Placental epithelial cell (primary cell): ENCODE measurements around the gene RND1. TPM values are rescaled to one million over a fixed set of nuclear protein-coding genes. Genes with fewer than 3 reads are reported as not detected.

Source experiments
- small RNA-seq: library from RNA; depleted of rRNA; stranded (forward); fragments of <200 nt; gene quantifications from one replicate; pipeline ENCODE3, GENCODE V24; 2012
- total RNA-seq: library from RNA; depleted of rRNA; stranded (reverse); fragments of >200 nt; gene quantifications from 2 replicates; pipeline ENCODE4 v1.2.3, GENCODE V29; 2012

Gene RND1
- not detected in 2 replicates for total RNA-seq

GRCh38 chr12:48865281-48866051 lies at the start of gene RND1:
TSS of gene RND1 (minus strand) at chr12:48865870. CDS start at chr12:48865767, 103 bp downstream.

GRCh38 chr12:48851883-48852733 lies 13.6 kb downstream of the RND1 start, which contains the start of gene DDX23:
TSS of gene DDX23 (minus strand) at chr12:48852163. CDS start at chr12:48845782, 6,381 bp downstream.

GRCh38 chr12:48817873-48818830 lies 47.5 kb downstream of the RND1 start, which contains the start of gene CACNB3:
TSS of gene CACNB3 (plus strand) at chr12:48818496. CDS start at chr12:48818930, 434 bp downstream.

Small RNAs within 50 kb of the gene (small RNA-seq; reads per million reads assigned to genes)
- gene AC073610.1 (not detected), gene RF00019 (not detected), gene RNU6-600P (not detected)

Other genes with a start within 250 kb of the RND1 start
- gene KANSL2, start 183.6 kb downstream of the RND1 start, total RNA-seq: 43.1 and 51.4 TPM in 2 replicates
- gene CCNT1, start 149.2 kb downstream of the RND1 start, total RNA-seq: 31.0 and 36.5 TPM in 2 replicates
- gene ADCY6, start 76.8 kb downstream of the RND1 start, total RNA-seq: 21.3 and 32.6 TPM in 2 replicates
- gene CACNB3, start 47.4 kb downstream of the RND1 start, total RNA-seq: 22.0 and 23.9 TPM in 2 replicates
- gene DDX23, start 13.7 kb downstream of the RND1 start, total RNA-seq: 56.7 and 80.9 TPM in 2 replicates
- gene FKBP11, start 59.6 kb upstream of the RND1 start, total RNA-seq: 34.1 and 47.1 TPM in 2 replicates
- 19.6 and 45.4 TPM in 2 replicates for gene ARF3, start 91.6 kb upstream of the RND1 start, total RNA-seq
- 0.22 and 0.39 TPM in 2 replicates for gene WNT10B, start 105.9 kb upstream of the RND1 start, total RNA-seq
- 0.11 TPM in 1 of 2 replicates, not detected in the other for gene WNT1, start 112.5 kb upstream of the RND1 start, total RNA-seq
- under 0.01 and 0.22 TPM in 2 replicates for gene DDN, start 133.5 kb upstream of the RND1 start, total RNA-seq
- 72.2 and 74.6 TPM in 2 replicates for gene PRKAG1, start 152.9 kb upstream of the RND1 start, total RNA-seq
- gene KMT2D, start 194.9 kb upstream of the RND1 start, total RNA-seq: 32.1 and 41.2 TPM in 2 replicates
- not detected in 2 replicates for gene RHEBL1, start 204.1 kb upstream of the RND1 start, total RNA-seq
- gene DHH, start 228.9 kb upstream of the RND1 start, total RNA-seq: under 0.01 TPM in 1 of 2 replicates, not detected in the other
- gene LMBR1L, start 245.0 kb upstream of the RND1 start, total RNA-seq: 41.3 and 81.3 TPM in 2 replicates